ENCODE measurements around the gene SDK2. TPM values are rescaled to one million over a fixed set of nuclear protein-coding genes. Genes with fewer than 3 reads are reported as not detected.

Gene SDK2
- total and polyA plus RNA-seq, 2 experiments from 2014 or later: 0.74 to 5.1 TPM

DNA sequence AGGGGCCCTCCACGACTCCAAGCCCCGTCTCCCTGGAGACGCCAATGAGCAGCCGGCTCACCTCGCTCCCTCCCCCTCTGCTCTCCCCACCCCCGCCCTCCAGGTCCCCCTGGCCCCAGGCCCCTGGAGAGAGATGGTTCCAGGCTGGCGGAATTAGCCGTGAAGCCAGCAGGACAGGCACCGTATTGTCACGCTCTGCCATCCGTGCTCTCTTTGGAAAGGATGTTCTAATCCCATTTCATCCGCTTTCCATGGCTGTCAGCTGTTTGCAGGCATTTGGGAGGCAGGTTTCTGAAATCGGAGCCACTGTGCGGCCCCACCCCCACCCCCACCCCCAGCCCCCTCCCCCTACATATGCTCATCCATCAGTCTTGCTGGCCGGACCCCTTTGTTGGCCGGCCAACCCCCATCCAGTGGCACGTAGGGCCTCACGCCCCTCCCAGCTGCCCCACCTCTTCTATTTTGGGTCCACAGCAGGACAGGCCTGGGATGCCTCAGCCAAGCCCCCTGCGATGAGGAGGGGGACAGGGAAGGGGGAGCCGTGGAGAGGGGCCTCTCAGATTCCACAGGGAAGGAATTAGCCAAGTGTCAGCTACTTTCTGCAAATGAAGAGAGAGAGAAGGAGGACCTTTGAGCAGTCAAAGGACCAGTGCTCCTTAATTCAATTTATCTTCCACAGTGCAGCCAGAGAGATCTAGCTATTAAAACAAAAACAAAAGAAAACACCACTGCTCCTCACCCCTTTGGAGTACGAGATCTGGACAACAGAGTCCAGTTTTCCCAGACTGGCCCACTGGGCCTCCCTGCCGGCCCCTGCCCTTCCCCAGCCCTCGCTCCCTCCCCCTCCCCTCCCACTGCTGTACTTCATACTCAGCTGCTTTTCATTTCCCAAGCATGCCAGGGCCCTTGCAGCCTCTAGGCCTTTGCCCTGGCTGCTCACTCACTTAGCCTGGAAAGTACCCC is 30.7 kb downstream of the SDK2 start:
- Histone ChIP-seq H3K9me2 (ENCODE audit: insufficient read depth) (no peaks in the 10 kb centered on the region), H3K79me2 (replicated peaks; ENCODE audit: insufficient read depth) (no peaks in the 10 kb centered on the region), H3K4me1 (ENCODE audit: insufficient read depth) (peaks cover 43% of the 10 kb centered on the region), H2AFZ (0 out of 2 replicates have a peak overlapping the region, but pooled peaks have one; percentile 56), H3K36me3 (ENCODE audit: insufficient read depth) (no peaks in the 10 kb centered on the region), H3K27me3 (ENCODE audit: insufficient read depth) (no peaks in the 10 kb centered on the region), H3K4me2 (peak overlapping the region; percentile 82), H3K27ac (ENCODE audit: low read depth) (peak overlapping the region; percentile 90), H4K20me1 (replicated peaks; ENCODE audit: insufficient read depth) (no peaks in the 10 kb centered on the region), H3K4me3 (peak overlapping the region; percentile 49), H3F3A (replicated peaks; ENCODE audit: low read depth) (peaks cover 7% of the 10 kb centered on the region; the same call in 1 of the 2 replicates)
- peak; percentile 79 for ATAC-seq
- peaks cover 11% of the 10 kb centered on the region for H3K27me3 Mint-ChIP-seq (ENCODE audit: insufficient read depth, low read depth, poor library complexity)
- peaks cover 4% of the 10 kb centered on the region for H3K36me3 Mint-ChIP-seq (ENCODE audit: low read depth)
- DNase-seq (ENCODE audit: low spot score): peak; percentile 75
- H3K4me3 Mint-ChIP-seq: peak overlapping the region; percentile 60
- H3K9me3 Mint-ChIP-seq: peaks cover 4% of the 10 kb centered on the region; the same call in 2 of the 3 replicates
- H3K27ac Mint-ChIP-seq: peak overlapping the region; percentile 71; the same call in 1 of the 2 replicates
- H3K4me1 Mint-ChIP-seq: peaks cover 55% of the 10 kb centered on the region
- TF ChIP-seq, protein P1, sequence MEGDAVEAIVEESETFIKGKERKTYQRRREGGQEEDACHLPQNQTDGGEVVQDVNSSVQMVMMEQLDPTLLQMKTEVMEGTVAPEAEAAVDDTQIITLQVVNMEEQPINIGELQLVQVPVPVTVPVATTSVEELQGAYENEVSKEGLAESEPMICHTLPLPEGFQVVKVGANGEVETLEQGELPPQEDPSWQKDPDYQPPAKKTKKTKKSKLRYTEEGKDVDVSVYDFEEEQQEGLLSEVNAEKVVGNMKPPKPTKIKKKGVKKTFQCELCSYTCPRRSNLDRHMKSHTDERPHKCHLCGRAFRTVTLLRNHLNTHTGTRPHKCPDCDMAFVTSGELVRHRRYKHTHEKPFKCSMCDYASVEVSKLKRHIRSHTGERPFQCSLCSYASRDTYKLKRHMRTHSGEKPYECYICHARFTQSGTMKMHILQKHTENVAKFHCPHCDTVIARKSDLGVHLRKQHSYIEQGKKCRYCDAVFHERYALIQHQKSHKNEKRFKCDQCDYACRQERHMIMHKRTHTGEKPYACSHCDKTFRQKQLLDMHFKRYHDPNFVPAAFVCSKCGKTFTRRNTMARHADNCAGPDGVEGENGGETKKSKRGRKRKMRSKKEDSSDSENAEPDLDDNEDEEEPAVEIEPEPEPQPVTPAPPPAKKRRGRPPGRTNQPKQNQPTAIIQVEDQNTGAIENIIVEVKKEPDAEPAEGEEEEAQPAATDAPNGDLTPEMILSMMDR (conservative IDR thresholded peaks at IDR 0.05; ENCODE audit: low read depth in 2 of 2): no peak
- TF ChIP-seq STAT1 (IDR thresholded peaks at IDR 0.05; ENCODE audit: unreplicated experiment) (no peak), CREB1 (CRISPR knock-in tag; IDR thresholded peaks at IDR 0.05; ENCODE audit: low read depth) (0 out of 2 replicates have a peak, but pooled peaks have one; percentile 35)

DNA sequence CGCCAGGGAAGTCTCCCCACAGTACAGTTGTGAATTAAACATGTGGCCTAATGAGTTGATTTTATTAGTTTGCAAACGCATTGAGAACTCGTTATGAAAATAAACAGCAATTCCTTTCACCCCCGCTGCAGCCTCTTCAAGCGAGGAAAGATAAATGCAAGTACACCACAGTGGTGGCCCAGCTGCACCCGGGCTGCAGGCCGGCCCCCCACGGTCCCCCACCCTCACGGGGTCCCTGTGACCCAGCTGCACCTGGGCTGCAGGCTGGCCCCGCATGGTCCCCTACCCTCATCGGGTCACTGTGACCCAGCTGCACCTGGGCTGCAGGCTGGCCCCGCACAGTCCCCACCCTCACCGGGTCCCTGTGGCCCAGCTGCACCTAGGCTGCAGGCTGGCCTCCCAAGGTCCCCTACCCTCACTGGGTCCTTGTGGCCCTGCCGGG is 32.2 kb downstream of the SDK2 start:
- ATAC-seq: no peak
- Histone ChIP-seq H3K4me3 (no peak overlapping the region), H3K79me2 (replicated peaks; ENCODE audit: insufficient read depth) (no peaks in the 10 kb centered on the region), H3K36me3 (ENCODE audit: insufficient read depth) (no peaks in the 10 kb centered on the region), H2AFZ (no peak overlapping the region), H3K4me1 (ENCODE audit: insufficient read depth) (peaks cover 36% of the 10 kb centered on the region), H3K4me2 (peak overlapping the region; percentile 82; the same call in 1 of the 2 replicates), H3K9me2 (ENCODE audit: insufficient read depth) (no peaks in the 10 kb centered on the region), H3F3A (replicated peaks; ENCODE audit: low read depth) (peaks cover 7% of the 10 kb centered on the region; the same call in 1 of the 2 replicates), H4K20me1 (replicated peaks; ENCODE audit: insufficient read depth) (no peaks in the 10 kb centered on the region), H3K27me3 (ENCODE audit: insufficient read depth) (no peaks in the 10 kb centered on the region), H3K27ac (ENCODE audit: low read depth) (no peak overlapping the region)
- peaks cover 12% of the 10 kb centered on the region for H3K27me3 Mint-ChIP-seq (ENCODE audit: insufficient read depth, low read depth, poor library complexity)
- no peaks in the 10 kb centered on the region; the same call in 2 of the 3 replicates for H3K9me3 Mint-ChIP-seq
- no peak for DNase-seq (ENCODE audit: low spot score)
- peaks cover 50% of the 10 kb centered on the region for H3K4me1 Mint-ChIP-seq
- no peak overlapping the region for H3K4me3 Mint-ChIP-seq
- no peak overlapping the region for H3K27ac Mint-ChIP-seq
- H3K36me3 Mint-ChIP-seq (ENCODE audit: low read depth): no peaks in the 10 kb centered on the region; the same call in 2 of the 3 replicates
- TF ChIP-seq, protein P2, sequence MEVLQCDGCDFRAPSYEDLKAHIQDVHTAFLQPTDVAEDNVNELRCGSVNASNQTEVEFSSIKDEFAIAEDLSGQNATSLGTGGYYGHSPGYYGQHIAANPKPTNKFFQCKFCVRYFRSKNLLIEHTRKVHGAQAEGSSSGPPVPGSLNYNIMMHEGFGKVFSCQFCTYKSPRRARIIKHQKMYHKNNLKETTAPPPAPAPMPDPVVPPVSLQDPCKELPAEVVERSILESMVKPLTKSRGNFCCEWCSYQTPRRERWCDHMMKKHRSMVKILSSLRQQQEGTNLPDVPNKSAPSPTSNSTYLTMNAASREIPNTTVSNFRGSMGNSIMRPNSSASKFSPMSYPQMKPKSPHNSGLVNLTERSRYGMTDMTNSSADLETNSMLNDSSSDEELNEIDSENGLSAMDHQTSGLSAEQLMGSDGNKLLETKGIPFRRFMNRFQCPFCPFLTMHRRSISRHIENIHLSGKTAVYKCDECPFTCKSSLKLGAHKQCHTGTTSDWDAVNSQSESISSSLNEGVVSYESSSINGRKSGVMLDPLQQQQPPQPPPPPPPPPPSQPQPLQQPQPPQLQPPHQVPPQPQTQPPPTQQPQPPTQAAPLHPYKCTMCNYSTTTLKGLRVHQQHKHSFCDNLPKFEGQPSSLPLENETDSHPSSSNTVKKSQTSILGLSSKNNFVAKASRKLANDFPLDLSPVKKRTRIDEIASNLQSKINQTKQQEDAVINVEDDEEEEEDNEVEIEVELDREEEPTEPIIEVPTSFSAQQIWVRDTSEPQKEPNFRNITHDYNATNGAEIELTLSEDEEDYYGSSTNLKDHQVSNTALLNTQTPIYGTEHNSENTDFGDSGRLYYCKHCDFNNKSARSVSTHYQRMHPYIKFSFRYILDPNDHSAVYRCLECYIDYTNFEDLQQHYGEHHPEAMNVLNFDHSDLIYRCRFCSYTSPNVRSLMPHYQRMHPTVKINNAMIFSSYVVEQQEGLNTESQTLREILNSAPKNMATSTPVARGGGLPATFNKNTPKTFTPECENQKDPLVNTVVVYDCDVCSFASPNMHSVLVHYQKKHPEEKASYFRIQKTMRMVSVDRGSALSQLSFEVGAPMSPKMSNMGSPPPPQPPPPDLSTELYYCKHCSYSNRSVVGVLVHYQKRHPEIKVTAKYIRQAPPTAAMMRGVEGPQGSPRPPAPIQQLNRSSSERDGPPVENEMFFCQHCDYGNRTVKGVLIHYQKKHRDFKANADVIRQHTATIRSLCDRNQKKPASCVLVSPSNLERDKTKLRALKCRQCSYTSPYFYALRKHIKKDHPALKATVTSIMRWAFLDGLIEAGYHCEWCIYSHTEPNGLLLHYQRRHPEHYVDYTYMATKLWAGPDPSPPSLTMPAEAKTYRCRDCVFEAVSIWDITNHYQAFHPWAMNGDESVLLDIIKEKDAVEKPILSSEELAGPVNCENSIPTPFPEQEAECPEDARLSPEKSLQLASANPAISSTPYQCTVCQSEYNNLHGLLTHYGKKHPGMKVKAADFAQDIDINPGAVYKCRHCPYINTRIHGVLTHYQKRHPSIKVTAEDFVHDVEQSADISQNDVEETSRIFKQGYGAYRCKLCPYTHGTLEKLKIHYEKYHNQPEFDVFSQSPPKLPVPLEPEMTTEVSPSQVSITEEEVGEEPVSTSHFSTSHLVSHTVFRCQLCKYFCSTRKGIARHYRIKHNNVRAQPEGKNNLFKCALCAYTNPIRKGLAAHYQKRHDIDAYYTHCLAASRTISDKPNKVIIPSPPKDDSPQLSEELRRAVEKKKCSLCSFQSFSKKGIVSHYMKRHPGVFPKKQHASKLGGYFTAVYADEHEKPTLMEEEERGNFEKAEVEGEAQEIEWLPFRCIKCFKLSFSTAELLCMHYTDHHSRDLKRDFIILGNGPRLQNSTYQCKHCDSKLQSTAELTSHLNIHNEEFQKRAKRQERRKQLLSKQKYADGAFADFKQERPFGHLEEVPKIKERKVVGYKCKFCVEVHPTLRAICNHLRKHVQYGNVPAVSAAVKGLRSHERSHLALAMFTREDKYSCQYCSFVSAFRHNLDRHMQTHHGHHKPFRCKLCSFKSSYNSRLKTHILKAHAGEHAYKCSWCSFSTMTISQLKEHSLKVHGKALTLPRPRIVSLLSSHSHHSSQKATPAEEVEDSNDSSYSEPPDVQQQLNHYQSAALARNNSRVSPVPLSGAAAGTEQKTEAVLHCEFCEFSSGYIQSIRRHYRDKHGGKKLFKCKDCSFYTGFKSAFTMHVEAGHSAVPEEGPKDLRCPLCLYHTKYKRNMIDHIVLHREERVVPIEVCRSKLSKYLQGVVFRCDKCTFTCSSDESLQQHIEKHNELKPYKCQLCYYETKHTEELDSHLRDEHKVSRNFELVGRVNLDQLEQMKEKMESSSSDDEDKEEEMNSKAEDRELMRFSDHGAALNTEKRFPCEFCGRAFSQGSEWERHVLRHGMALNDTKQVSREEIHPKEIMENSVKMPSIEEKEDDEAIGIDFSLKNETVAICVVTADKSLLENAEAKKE (CRISPR knock-in tag; IDR thresholded peaks at IDR 0.05): no peak
- TF ChIP-seq, protein P3, sequence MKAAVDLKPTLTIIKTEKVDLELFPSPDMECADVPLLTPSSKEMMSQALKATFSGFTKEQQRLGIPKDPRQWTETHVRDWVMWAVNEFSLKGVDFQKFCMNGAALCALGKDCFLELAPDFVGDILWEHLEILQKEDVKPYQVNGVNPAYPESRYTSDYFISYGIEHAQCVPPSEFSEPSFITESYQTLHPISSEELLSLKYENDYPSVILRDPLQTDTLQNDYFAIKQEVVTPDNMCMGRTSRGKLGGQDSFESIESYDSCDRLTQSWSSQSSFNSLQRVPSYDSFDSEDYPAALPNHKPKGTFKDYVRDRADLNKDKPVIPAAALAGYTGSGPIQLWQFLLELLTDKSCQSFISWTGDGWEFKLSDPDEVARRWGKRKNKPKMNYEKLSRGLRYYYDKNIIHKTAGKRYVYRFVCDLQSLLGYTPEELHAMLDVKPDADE (IDR thresholded peaks at IDR 0.05): no peak
- TF ChIP-seq, protein P4, sequence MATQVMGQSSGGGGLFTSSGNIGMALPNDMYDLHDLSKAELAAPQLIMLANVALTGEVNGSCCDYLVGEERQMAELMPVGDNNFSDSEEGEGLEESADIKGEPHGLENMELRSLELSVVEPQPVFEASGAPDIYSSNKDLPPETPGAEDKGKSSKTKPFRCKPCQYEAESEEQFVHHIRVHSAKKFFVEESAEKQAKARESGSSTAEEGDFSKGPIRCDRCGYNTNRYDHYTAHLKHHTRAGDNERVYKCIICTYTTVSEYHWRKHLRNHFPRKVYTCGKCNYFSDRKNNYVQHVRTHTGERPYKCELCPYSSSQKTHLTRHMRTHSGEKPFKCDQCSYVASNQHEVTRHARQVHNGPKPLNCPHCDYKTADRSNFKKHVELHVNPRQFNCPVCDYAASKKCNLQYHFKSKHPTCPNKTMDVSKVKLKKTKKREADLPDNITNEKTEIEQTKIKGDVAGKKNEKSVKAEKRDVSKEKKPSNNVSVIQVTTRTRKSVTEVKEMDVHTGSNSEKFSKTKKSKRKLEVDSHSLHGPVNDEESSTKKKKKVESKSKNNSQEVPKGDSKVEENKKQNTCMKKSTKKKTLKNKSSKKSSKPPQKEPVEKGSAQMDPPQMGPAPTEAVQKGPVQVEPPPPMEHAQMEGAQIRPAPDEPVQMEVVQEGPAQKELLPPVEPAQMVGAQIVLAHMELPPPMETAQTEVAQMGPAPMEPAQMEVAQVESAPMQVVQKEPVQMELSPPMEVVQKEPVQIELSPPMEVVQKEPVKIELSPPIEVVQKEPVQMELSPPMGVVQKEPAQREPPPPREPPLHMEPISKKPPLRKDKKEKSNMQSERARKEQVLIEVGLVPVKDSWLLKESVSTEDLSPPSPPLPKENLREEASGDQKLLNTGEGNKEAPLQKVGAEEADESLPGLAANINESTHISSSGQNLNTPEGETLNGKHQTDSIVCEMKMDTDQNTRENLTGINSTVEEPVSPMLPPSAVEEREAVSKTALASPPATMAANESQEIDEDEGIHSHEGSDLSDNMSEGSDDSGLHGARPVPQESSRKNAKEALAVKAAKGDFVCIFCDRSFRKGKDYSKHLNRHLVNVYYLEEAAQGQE (IDR thresholded peaks at IDR 0.05; ENCODE audit: unreplicated experiment): no peak
